ENCODE data around the gene HNF4A.

Gene HNF4A

DNA sequence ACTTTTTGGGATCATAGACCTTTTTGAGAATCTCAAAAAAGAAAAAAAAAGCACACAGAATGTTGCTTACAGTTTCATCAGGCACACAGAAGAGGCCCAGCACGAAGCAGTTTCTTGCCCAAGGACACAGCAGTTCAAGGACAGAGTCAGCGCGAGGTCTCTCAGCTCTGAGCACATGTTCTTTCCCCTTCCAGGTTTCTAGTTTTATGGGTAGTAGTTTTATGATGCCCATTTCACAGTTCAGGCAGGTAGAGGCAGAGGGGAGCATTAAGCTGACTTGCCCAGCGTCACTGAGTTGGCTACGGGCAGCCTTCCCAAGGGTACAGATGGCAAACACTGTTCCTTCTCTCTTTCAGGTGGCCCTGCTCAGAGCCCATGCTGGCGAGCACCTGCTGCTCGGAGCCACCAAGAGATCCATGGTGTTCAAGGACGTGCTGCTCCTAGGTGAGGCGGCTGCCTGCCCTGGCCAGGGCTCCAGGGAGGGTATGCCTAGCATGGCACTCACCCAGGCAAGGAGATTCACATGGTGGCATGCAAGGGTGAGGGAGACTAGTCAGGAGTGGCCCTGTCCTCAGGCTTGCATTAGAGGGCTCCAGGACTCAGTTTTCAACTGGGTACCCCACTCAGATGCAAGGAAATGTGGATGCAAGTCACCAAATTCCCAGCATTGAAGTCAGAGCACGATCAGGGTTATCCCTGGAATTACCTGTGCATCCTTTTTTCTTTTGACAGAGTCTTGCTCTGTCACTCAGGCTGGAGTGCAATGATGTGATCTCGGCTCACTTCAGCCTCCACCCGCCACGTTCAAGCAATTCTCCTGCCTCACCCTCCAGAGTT lies 62.8 kb downstream of the HNF4A start:
- Mint-ChIP-seq H3K4me3 (no peak overlapping the region), H3K9me3 (no peaks in the 10 kb centered on the region), H3K4me1 (peaks cover 5% of the 10 kb centered on the region), H3K36me3 (ENCODE audit: low read depth) (peaks cover 4% of the 10 kb centered on the region), H3K27me3 (ENCODE audit: low read depth) (peaks cover 13% of the 10 kb centered on the region), H3K27ac (no peak overlapping the region)
- TF ChIP-seq, protein P1, sequence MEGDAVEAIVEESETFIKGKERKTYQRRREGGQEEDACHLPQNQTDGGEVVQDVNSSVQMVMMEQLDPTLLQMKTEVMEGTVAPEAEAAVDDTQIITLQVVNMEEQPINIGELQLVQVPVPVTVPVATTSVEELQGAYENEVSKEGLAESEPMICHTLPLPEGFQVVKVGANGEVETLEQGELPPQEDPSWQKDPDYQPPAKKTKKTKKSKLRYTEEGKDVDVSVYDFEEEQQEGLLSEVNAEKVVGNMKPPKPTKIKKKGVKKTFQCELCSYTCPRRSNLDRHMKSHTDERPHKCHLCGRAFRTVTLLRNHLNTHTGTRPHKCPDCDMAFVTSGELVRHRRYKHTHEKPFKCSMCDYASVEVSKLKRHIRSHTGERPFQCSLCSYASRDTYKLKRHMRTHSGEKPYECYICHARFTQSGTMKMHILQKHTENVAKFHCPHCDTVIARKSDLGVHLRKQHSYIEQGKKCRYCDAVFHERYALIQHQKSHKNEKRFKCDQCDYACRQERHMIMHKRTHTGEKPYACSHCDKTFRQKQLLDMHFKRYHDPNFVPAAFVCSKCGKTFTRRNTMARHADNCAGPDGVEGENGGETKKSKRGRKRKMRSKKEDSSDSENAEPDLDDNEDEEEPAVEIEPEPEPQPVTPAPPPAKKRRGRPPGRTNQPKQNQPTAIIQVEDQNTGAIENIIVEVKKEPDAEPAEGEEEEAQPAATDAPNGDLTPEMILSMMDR (IDR thresholded peaks at IDR 0.05; ENCODE audit: unreplicated experiment in 3 of 3), result no peak

DNA sequence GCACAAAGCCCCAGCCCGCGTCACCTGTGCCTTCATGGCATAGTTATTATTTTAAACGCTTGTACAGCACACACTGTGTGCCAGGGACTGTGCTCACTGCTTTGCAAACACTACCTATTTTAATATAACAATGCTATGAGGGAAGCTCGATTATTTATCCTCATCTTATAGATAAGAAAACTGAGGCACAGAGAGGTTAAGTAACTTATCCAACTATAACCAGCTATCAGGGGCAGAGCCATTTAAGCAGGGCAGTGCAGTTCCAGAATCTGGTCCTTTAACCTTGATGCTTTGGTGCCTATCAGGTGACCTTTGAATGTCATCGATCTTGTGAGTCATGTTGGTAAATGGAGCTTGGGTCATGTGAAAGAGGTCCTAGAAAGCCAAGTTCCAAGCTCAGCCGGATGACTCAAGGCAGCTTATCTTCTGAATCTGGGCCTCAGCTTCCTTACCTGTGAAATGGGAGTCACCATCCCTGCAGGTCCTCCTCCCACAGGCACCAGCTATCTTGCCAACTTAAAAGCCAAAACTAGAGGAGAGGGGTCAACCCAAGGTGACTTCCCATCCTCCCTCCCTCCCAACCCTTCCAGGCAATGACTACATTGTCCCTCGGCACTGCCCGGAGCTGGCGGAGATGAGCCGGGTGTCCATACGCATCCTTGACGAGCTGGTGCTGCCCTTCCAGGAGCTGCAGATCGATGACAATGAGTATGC lies 63.8 kb downstream of the HNF4A start:
- Mint-ChIP-seq H3K4me1 (peaks cover 5% of the 10 kb centered on the region), H3K4me3 (no peak overlapping the region), H3K27me3 (ENCODE audit: low read depth) (peaks cover 20% of the 10 kb centered on the region), H3K27ac (no peak overlapping the region), H3K9me3 (no peaks in the 10 kb centered on the region), H3K36me3 (ENCODE audit: low read depth) (peaks cover 4% of the 10 kb centered on the region)
- TF ChIP-seq, protein P1 (IDR thresholded peaks at IDR 0.05; ENCODE audit: unreplicated experiment in 3 of 3), result no peak

DNA sequence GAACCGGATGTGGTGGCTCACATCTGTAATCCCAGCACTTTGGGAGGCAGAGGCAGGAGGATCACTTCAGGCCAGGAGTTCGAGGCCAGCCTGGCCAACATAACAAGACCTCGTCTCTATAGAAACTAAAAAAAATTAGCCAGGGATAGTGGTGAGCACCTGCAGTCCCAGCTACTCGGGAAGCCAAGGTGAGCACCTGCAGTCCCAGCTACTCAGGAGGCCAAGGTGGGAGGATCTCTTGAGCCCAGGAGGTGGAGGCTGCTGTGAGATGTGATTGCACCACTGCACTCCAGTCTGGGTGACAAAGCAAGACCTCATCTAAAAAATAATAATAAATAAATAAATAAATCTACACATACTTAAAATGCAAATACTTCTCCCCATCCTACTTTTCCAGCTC lies 65.0 kb downstream of the HNF4A start:
- peaks cover 20% of the 10 kb centered on the region for H3K27me3 Mint-ChIP-seq (ENCODE audit: low read depth)
- H3K4me1 Mint-ChIP-seq, result peaks cover 5% of the 10 kb centered on the region
- no peak overlapping the region for H3K4me3 Mint-ChIP-seq
- peaks cover 4% of the 10 kb centered on the region for H3K36me3 Mint-ChIP-seq (ENCODE audit: low read depth)
- TF ChIP-seq, protein P1 (IDR thresholded peaks at IDR 0.05; ENCODE audit: unreplicated experiment in 3 of 3), result no peak
- no peaks in the 10 kb centered on the region for H3K9me3 Mint-ChIP-seq
- no peak overlapping the region for H3K27ac Mint-ChIP-seq

DNA sequence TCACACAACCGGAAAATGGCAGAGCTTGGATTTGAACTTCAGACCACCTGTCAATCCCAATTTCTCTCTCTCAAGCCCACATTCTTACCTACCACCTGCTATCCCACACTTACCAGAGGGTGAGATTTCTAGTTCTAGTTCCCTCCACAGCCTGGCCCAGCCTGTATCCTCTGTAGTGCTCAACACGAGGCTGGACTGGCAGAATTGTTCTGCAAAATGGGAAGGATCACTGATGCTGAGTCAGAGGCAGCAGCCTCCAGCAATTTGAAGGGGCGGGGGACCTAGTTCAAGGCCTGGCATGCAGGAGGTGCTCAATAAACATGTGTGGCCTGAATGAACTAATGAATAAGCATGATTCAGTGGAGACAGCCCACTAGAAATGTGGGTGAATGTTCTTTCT lies 66.6 kb downstream of the HNF4A start:
- H3K27ac Mint-ChIP-seq, result no peak overlapping the region
- TF ChIP-seq, protein P1 (IDR thresholded peaks at IDR 0.05; ENCODE audit: unreplicated experiment in 3 of 3), result no peak
- H3K27me3 Mint-ChIP-seq (ENCODE audit: low read depth), result peaks cover 14% of the 10 kb centered on the region
- no peaks in the 10 kb centered on the region for H3K9me3 Mint-ChIP-seq
- H3K4me1 Mint-ChIP-seq, result no peaks in the 10 kb centered on the region
- no peak overlapping the region for H3K4me3 Mint-ChIP-seq
- no peaks in the 10 kb centered on the region for H3K36me3 Mint-ChIP-seq (ENCODE audit: low read depth)

DNA sequence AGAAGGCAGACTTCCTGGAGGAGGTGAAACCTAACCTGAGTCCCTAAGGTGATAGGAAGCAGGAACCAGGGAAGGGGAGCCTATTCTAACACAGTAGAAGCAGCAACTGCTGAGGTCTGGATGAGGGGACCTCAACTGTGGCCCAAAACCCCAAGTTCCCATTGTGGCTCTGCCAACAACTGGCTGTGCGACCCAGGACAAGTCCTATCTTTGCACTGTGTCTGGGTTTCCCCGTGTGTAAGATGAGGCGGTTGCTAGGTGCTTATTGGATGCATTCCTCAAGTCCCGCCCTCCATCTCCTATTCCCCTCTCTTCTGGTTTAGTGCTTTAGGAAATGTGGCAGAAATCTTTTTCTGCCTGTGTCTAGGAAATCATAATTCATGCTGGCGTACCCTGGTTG lies 68.0 kb downstream of the HNF4A start:
- no peaks in the 10 kb centered on the region for H3K9me3 Mint-ChIP-seq
- H3K36me3 Mint-ChIP-seq (ENCODE audit: low read depth), result no peaks in the 10 kb centered on the region
- H3K4me1 Mint-ChIP-seq, result no peaks in the 10 kb centered on the region
- no peak overlapping the region for H3K4me3 Mint-ChIP-seq
- H3K27ac Mint-ChIP-seq, result no peak overlapping the region
- H3K27me3 Mint-ChIP-seq (ENCODE audit: low read depth), result peaks cover 11% of the 10 kb centered on the region
- TF ChIP-seq, protein P1 (IDR thresholded peaks at IDR 0.05; ENCODE audit: unreplicated experiment in 3 of 3), result no peak
